ENCODE results near the gene OTUD3. TPM values are rescaled to one million over a fixed set of nuclear protein-coding genes. Genes with fewer than 3 reads are reported as not detected.
"Not testable (repeated sequence)": the region's sequence is repeated elsewhere in the genome, so short reads cannot be mapped to it uniquely, and the experiment has no call there.

The OTUD3 gene
- total RNA-seq, 6 experiments from 2014 or later, result 0.98 to 3.4 (median 1.3) TPM

DNA sequence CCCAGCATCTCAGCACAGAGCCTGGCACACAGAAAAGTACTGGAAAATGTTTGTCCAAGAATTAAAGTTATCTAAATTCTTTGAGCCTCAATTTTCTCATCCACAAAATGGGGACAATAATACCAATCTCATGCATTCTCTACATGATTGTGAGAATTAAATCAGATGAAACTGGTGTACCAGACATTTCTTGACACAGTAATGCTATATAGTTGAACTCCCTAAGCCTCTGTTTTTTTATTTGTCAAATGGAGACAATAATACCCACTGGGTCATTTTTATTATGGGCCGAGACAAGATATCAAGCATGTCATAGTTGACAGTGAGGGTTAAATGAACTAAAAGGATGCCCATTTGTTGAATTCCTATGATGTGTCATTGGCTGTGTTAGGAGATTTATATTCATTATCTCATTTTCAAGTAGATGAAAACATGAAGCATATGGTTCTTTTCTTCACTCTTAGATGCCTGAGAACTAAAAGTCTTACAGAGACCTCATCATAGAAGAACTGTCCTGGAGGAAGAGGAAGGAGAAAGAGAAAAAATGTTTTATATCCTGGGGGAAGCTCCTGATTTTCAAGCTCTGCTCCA lies 17.5 kb upstream of the OTUD3 start:
- intact Hi-C loops (cut with DNase I), result no loop called here
- ATAC-seq, result no peak
- no peak for TF ChIP-seq CTCF (IDR thresholded peaks at IDR 0.05)

GRCh38 chr1:19866029-19866428 lies 16.2 kb upstream of the OTUD3 start:
- no peak for ATAC-seq

More for the DNA sequence above, 17.5 kb upstream of the OTUD3 start:
- no peaks in the 10 kb centered on the region for H3K4me1 ChIP-seq
- no peak overlapping the region for H3K27ac ChIP-seq
- WGBS (ENCODE audit: insufficient coverage, low coverage, low lambda C conversion rate, missing lambda C conversion rate), result 67% methylated on average over 1 of the region's 1 CpG
- H3K9me3 ChIP-seq, result no peaks in the 10 kb centered on the region
- H3K27me3 ChIP-seq, result no peaks in the 10 kb centered on the region
- DNase-seq, result no peak
- no peak overlapping the region for H3K4me3 ChIP-seq
- H3K36me3 ChIP-seq, result no peaks in the 10 kb centered on the region

GRCh38 chr1:19866758-19867157 lies 15.4 kb upstream of the OTUD3 start:
- 38% methylated on average over 1 of the region's 1 CpG for WGBS (ENCODE audit: insufficient coverage, low coverage, low lambda C conversion rate, missing lambda C conversion rate)
- Histone ChIP-seq H3K36me3 (no peaks in the 10 kb centered on the region), H3K27ac (no peak overlapping the region), H3K4me3 (no peak overlapping the region), H3K9me3 (no peaks in the 10 kb centered on the region), H3K27me3 (no peaks in the 10 kb centered on the region), H3K4me1 (no peaks in the 10 kb centered on the region)
- no peak for DNase-seq
- TF ChIP-seq CTCF (IDR thresholded peaks at IDR 0.05) (no peak), POLR2A (IDR thresholded peaks at IDR 0.05) (no peak)
- intact Hi-C loops (cut with DNase I), result no loop called here
- no peak for ATAC-seq

More at GRCh38 chr1:19866029-19866428, 16.2 kb upstream of the OTUD3 start:
- WGBS (ENCODE audit: insufficient coverage, low coverage, low lambda C conversion rate, missing lambda C conversion rate), result 65% methylated on average over 1 of the region's 1 CpG
- H3K9me3 ChIP-seq, result no peaks in the 10 kb centered on the region
- no peaks in the 10 kb centered on the region for H3K36me3 ChIP-seq
- no peaks in the 10 kb centered on the region for H3K4me1 ChIP-seq
- H3K27me3 ChIP-seq, result no peaks in the 10 kb centered on the region
- no peak overlapping the region for H3K4me3 ChIP-seq
- TF ChIP-seq CTCF (IDR thresholded peaks at IDR 0.05), result no peak
- TF ChIP-seq POLR2A (IDR thresholded peaks at IDR 0.05), result no peak
- no peak overlapping the region for H3K27ac ChIP-seq
- intact Hi-C loops (cut with DNase I), result no loop called here
- no peak for DNase-seq

DNA sequence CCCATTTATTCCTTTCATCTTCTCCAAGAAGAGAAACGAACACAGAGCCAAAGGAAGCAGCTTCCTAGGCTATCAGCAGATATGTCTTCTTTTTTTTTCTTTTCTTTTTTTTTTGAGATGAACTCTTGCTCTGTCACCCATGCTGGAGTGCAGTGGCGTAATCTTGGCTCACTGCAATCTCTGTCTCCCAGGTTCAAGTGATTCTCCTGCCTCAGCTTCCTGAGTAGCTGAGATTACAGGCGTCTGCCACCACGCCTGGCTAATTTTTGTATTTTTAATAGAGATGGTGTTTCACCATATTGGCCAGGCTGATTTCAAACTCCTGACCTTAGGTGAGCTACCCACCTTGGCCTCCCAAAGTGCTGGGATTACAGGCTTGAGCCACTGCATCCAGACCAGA lies 13.6 kb upstream of the OTUD3 start:
- intact Hi-C loops (cut with DNase I); H3K27me3 ChIP-seq; DNase-seq; H3K4me1 ChIP-seq; H3K4me3 ChIP-seq; ATAC-seq; H3K9me3 ChIP-seq; H3K27ac ChIP-seq; H3K36me3 ChIP-seq: not testable (repeated sequence)
- WGBS (ENCODE audit: insufficient coverage, low coverage, low lambda C conversion rate, missing lambda C conversion rate), result 60% methylated on average over 4 of the region's 4 CpGs

DNA sequence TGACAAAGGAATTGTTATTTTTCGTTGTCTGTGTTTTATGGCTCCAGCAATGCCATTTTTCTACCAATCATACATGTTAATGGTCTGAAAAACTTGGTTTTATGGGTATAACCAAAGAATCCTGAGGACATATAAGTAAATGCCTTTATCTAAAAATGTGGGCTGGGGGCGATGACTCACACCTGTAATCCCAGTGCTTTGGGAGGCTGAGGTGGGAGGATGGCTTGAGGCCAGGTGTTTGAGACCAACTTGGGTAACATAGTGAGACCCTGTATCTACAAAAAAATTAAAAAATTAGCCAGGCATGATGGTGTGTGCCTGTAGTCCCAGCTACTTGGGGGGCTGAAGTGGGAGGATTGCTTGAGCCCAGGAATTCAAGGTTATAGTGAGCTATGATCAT lies 12.7 kb upstream of the OTUD3 start:
- DNase-seq; H3K9me3 ChIP-seq; H3K27me3 ChIP-seq; intact Hi-C loops (cut with DNase I); ATAC-seq; H3K4me3 ChIP-seq; H3K27ac ChIP-seq; H3K4me1 ChIP-seq; H3K36me3 ChIP-seq: not testable (repeated sequence)
- WGBS (ENCODE audit: insufficient coverage, low coverage, low lambda C conversion rate, missing lambda C conversion rate), result 58% methylated on average over 2 of the region's 2 CpGs

- no peaks in the 10 kb centered on the region for H3K4me1 ChIP-seq
- intact Hi-C loops (cut with DNase I), result no loop called here
- no peak for ATAC-seq
Observed at GRCh38 chr1:19869929-19870328, 12.3 kb upstream of the OTUD3 start.

More at GRCh38 chr1:19869929-19870328, 12.3 kb upstream of the OTUD3 start:
- Histone ChIP-seq H3K27me3 (no peaks in the 10 kb centered on the region), H3K9me3 (no peaks in the 10 kb centered on the region), H3K27ac (no peak overlapping the region), H3K4me3 (no peak overlapping the region), H3K36me3 (no peaks in the 10 kb centered on the region)
- 59% methylated on average over 4 of the region's 5 CpGs for WGBS (ENCODE audit: insufficient coverage, low coverage, low lambda C conversion rate, missing lambda C conversion rate)
- no peak for DNase-seq
- no peak for TF ChIP-seq POLR2A (IDR thresholded peaks at IDR 0.05)
- no peak for TF ChIP-seq CTCF (IDR thresholded peaks at IDR 0.05)
